GM12874 (cell line): ENCODE data around the gene WDFY4.

Experiments
- TF ChIP-seq, protein P1 (sequence below): IDR thresholded peaks from 2 replicates; pipeline ENCODE4 v1.5.1; 2011; ENCODE audit warnings: low read depth, mild to moderate bottlenecking, control low read depth, low read length, moderate library complexity; ENCODE audit not compliant: insufficient read depth

WDFY4 gene

GRCh38 chr10:48794074-48794473, 109.4 kb downstream of the WDFY4 start:
- TF ChIP-seq, protein P1, sequence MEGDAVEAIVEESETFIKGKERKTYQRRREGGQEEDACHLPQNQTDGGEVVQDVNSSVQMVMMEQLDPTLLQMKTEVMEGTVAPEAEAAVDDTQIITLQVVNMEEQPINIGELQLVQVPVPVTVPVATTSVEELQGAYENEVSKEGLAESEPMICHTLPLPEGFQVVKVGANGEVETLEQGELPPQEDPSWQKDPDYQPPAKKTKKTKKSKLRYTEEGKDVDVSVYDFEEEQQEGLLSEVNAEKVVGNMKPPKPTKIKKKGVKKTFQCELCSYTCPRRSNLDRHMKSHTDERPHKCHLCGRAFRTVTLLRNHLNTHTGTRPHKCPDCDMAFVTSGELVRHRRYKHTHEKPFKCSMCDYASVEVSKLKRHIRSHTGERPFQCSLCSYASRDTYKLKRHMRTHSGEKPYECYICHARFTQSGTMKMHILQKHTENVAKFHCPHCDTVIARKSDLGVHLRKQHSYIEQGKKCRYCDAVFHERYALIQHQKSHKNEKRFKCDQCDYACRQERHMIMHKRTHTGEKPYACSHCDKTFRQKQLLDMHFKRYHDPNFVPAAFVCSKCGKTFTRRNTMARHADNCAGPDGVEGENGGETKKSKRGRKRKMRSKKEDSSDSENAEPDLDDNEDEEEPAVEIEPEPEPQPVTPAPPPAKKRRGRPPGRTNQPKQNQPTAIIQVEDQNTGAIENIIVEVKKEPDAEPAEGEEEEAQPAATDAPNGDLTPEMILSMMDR, result no peak

GRCh38 chr10:48796713-48797245, 112.1 kb downstream of the WDFY4 start:
- TF ChIP-seq, protein P1, result no peak

- TF ChIP-seq, protein P1, result no peak
Measured at GRCh38 chr10:48797830-48798229, 113.2 kb downstream of the WDFY4 start.

GRCh38 chr10:48798481-48799254, 114.0 kb downstream of the WDFY4 start:
- TF ChIP-seq, protein P1, result no peak

DNA sequence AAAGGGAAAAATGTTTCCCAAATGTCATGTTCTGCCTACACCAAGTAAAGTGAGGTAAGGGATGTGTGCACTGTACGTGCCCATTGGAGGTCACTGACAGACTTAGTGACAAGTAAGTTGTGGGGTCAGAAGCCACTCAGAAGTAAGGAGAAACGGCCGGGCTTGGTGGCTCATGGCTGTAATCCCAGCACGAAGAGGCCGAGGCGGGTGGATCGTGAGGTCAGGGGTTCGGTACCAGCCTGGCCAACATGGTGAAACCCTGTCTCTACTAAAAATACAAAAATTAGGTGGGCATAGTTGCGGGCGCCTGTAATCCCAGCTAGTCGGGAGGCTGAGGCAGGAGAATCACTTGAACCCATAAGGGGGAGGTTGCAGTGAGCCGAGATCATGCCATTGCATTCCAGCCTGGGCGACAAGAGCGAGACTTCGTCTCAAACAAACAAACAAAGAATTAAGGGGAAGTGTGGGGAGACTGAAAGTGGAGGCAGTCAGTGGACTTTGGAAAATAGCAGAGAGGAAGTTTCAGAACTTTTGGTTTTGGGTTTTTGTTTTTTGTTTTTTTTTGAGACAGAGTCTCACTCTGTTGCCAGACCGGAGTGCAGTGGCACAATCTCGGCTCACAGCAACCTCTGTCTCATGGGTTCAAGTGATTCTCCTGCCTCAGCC, 114.8 kb downstream of the WDFY4 start:
- TF ChIP-seq, protein P1, result no peak

- TF ChIP-seq, protein P1, result no peak
Measured at GRCh38 chr10:48800007-48800675, 115.5 kb downstream of the WDFY4 start.

- TF ChIP-seq, protein P1, result no peak
Measured at GRCh38 chr10:48801001-48801421, 116.3 kb downstream of the WDFY4 start.
